Spleen (tissue), 11 donors: ENCODE data around the gene CXADR. TPM values are rescaled to one million over a fixed set of nuclear protein-coding genes. Genes with fewer than 3 reads are reported as not detected.

Source experiments
- DNase-seq: peaks from one replicate; pipeline ENCODE4 v3.0.0-alpha.2; 2020
- H3K27ac ChIP-seq, 8 donors: fragments of 200-600 bp; sonication (generic) in 7 of 8; 1 replicate in 4 of 8; 2 replicates in 4 of 8; pipeline versions ENCODE4 v1.5.0 to v1.8.0; 2016 to 2021; ENCODE audit warnings: inconsistent platforms in 4 of 8, mild to moderate bottlenecking in 4 of 8, moderate library complexity in 1 of 8
- H3K27me3 ChIP-seq, 7 donors: fragments of 200-600 bp; sonication (generic) in 6 of 7; replicated peaks in 1 of 7; 1 replicate in 4 of 7; 2 replicates in 3 of 7; pipeline versions ENCODE4 v1.5.0 to v1.8.0; 2016 to 2021; ENCODE audit warnings: inconsistent platforms in 3 of 7, mild to moderate bottlenecking in 1 of 7
- H3K36me3 ChIP-seq, 6 donors: fragments of 200-600 bp; sonication (generic) in 5 of 6; 1 replicate in 4 of 6; 2 replicates in 2 of 6; pipeline versions ENCODE4 v1.5.0 to v1.8.0; 2016 to 2021; ENCODE audit warnings: inconsistent platforms in 2 of 6
- H3K4me1 ChIP-seq, 6 donors: fragments of 200-600 bp; sonication (generic) in 5 of 6; 1 replicate in 3 of 6; 2 replicates in 3 of 6; pipeline versions ENCODE4 v1.5.0 to v1.8.0; 2016 to 2021; ENCODE audit warnings: inconsistent platforms in 3 of 6
- H3K4me3 ChIP-seq, 8 donors: fragments of 200-600 bp; sonication (generic) in 7 of 8; 1 replicate in 4 of 8; 2 replicates in 4 of 8; pipeline versions ENCODE4 v1.5.0 to v1.8.0; 2016 to 2021; ENCODE audit warnings: inconsistent platforms in 4 of 8, mild to moderate bottlenecking in 4 of 8, moderate library complexity in 2 of 8
- H3K9me3 ChIP-seq, 8 donors: fragments of 200-600 bp; sonication (generic) in 7 of 8; 1 replicate in 4 of 8; 2 replicates in 4 of 8; pipeline versions ENCODE4 v1.5.0 to v1.8.0; 2016 to 2021; ENCODE audit warnings: inconsistent platforms in 4 of 8
- CTCF ChIP-seq, 11 experiments: fragments of 200-600 bp in 7 of 11; fragments of 450-650 bp in 4 of 11; sonication (generic) in 4 of 11; IDR thresholded peaks in 8 of 11; conservative IDR thresholded peaks in 3 of 11; 1 replicate in 7 of 11; 2 replicates in 4 of 11; pipeline versions ENCODE4 v1.4.0 to v1.8.0; 2016 to 2021; ENCODE audit warnings: antibody characterized with exemption in 11 of 11, inconsistent platforms in 4 of 11, mild to moderate bottlenecking in 1 of 11
- POLR2A ChIP-seq, 3 donors: fragments of 450-650 bp; IDR thresholded peaks; one replicate each; pipeline ENCODE4 v1.5.1; 2017; ENCODE audit warnings: antibody characterized with exemption in 3 of 3, mild to moderate bottlenecking in 1 of 3
- POLR2AphosphoS5 ChIP-seq, 3 donors: sonication (generic); formaldehyde crosslinking; IDR thresholded peaks; one replicate each; pipeline ENCODE4 v1.5.1; 2017; ENCODE audit warnings: antibody characterized with exemption in 3 of 3
- WGBS, 5 donors: extraction: QIAGEN DNeasy Blood & Tissue Kit in 3 of 5; methylation state at CpG; one replicate each; pipeline versions ENCODE4 v1.1.5 to v1.1.7; 2013 to 2018; 5-methylcytosine and 5-hydroxymethylcytosine counted together
- intact Hi-C: fragments of 100-400 bp; cut with DNase I; formaldehyde crosslinking; loops from one replicate; pipeline ENCODE4 v1.15.0; 2023; ENCODE audit warnings: low total_unique reads
- polyA plus RNA-seq, 3 donors: library from polyadenylated mRNA; stranded (reverse); fragments of 200-250 nt; gene quantifications; one replicate each; pipeline ENCODE4 v1.2.1, GENCODE V29; 2013
- total RNA-seq, 7 donors: library from RNA; depleted of rRNA in 3 of 7; stranded (reverse); fragments of >200 nt in 3 of 7; fragmentation: NEBNext Ultra II Directional in 4 of 7; extraction: Animal tissue kit (Norgen Biotek cat#: 25700) in 4 of 7; gene quantifications; one replicate each; pipeline versions ENCODE4 v1.1.0 to v1.2.1, GENCODE V29; 2016 to 2021
- donor health status: healthy with polysubstance abuse.
- donor health status: DM: no; HTN: no; CAD: no; lungs with moderate emphysema.
- donor health status: DM: no; HTN: no; CAD: no.
- donor health status: Bipolar disorder and iron deficiency.
- donor health status: healthy.
- donor health status: DM: no; HTN: no; CAD: no.
- donor health status: DM: yes; HTN: yes; CAD: no.

Gene CXADR
- total and polyA plus RNA-seq, 10 donors, result 0.11 to 10.7 (median 2.8) TPM

- DNase-seq, result no peak
- Histone ChIP-seq H3K27me3 (no peaks in the 10 kb centered on the region), H3K4me3 (no peak overlapping the region), H3K27ac (no peak overlapping the region), H3K36me3 (no peaks in the 10 kb centered on the region), H3K9me3 (no peaks in the 10 kb centered on the region), H3K4me1 (no peaks in the 10 kb centered on the region)
- WGBS, 5 donors, result 79 to 88% (median 82%) methylated on average over 5 of the region's 5 CpGs
- intact Hi-C loops, result no loop called here
- no peak for TF ChIP-seq POLR2AphosphoS5 (IDR thresholded peaks at IDR 0.05)
- TF ChIP-seq POLR2A (IDR thresholded peaks at IDR 0.05), result no peak
- TF ChIP-seq CTCF (IDR thresholded peaks at IDR 0.05 in 8 of 11, conservative IDR thresholded peaks at IDR 0.05 in 3 of 11), result no peak
Observed at GRCh38 chr21:17560377-17561025, 47.7 kb downstream of the CXADR start.

- no peak overlapping the region for H3K27ac ChIP-seq
- no peak for DNase-seq
- no peaks in the 10 kb centered on the region for H3K4me1 ChIP-seq
- 85 to 96% (median 93%) methylated on average over 9 of the region's 9 CpGs for WGBS, 5 donors
- TF ChIP-seq CTCF (IDR thresholded peaks at IDR 0.05 in 8 of 11, conservative IDR thresholded peaks at IDR 0.05 in 3 of 11) (no peak), POLR2AphosphoS5 (IDR thresholded peaks at IDR 0.05) (no peak), POLR2A (IDR thresholded peaks at IDR 0.05) (no peak)
- H3K9me3 ChIP-seq, result no peaks in the 10 kb centered on the region
- H3K36me3 ChIP-seq, result no peaks in the 10 kb centered on the region
- H3K27me3 ChIP-seq, result peaks cover 0 to 5% (median 0%) of the 10 kb centered on the region in 7 donors
- no peak overlapping the region for H3K4me3 ChIP-seq
- intact Hi-C loops, result no loop called here
Observed at GRCh38 chr21:17570786-17571185, 57.9 kb downstream of the CXADR start.

GRCh38 chr21:17572431-17572830 is 59.6 kb downstream of the CXADR start:
- TF ChIP-seq POLR2AphosphoS5 (IDR thresholded peaks at IDR 0.05) (no peak), CTCF (IDR thresholded peaks at IDR 0.05 in 8 of 11, conservative IDR thresholded peaks at IDR 0.05 in 3 of 11) (no peak), POLR2A (IDR thresholded peaks at IDR 0.05) (no peak)
- no peaks in the 10 kb centered on the region for H3K4me1 ChIP-seq
- H3K36me3 ChIP-seq, result no peaks in the 10 kb centered on the region
- DNase-seq, result no peak
- no peaks in the 10 kb centered on the region for H3K9me3 ChIP-seq
- peaks cover 0 to 5% (median 0%) of the 10 kb centered on the region in 7 donors for H3K27me3 ChIP-seq
- WGBS, 5 donors, result 68 to 89% (median 81%) methylated on average over 6 of the region's 6 CpGs
- H3K27ac ChIP-seq, result no peak overlapping the region
- H3K4me3 ChIP-seq, result no peak overlapping the region
- intact Hi-C loops, result no loop called here

- H3K4me3 ChIP-seq, result no peak overlapping the region
- no peak for DNase-seq
- intact Hi-C loops, result no loop called here
- no peaks in the 10 kb centered on the region for H3K36me3 ChIP-seq
- no peaks in the 10 kb centered on the region for H3K9me3 ChIP-seq
- no peaks in the 10 kb centered on the region for H3K4me1 ChIP-seq
- H3K27ac ChIP-seq, result no peak overlapping the region
- no peak for TF ChIP-seq POLR2AphosphoS5 (IDR thresholded peaks at IDR 0.05)
- TF ChIP-seq POLR2A (IDR thresholded peaks at IDR 0.05), result no peak
- no peak for TF ChIP-seq CTCF (IDR thresholded peaks at IDR 0.05 in 8 of 11, conservative IDR thresholded peaks at IDR 0.05 in 3 of 11)
- H3K27me3 ChIP-seq, result peaks cover 0 to 5% (median 0%) of the 10 kb centered on the region in 7 donors
- WGBS, 5 donors, result 83 to 90% (median 89%) methylated on average over 5 of the region's 5 CpGs
Observed at GRCh38 chr21:17575076-17575475, 62.2 kb downstream of the CXADR start.
